Activated CD4-positive, CD25-positive, alpha-beta regulatory T cell treated with anti-CD3 and anti-CD28 coated beads, Interleukin-2, amount 50 U/mL, for 16 hours (primary cell): ENCODE data around the gene TXN2.
A peak's percentile ranks its signal among the peaks of the same experiment; 100 is the strongest.

ENCODE experiments used
- DNase-seq: peaks from one replicate; pipeline ENCODE4 v3.0.0-alpha.2; 2020; ENCODE audit warnings: low read depth, low spot score

TXN2 gene

GRCh38 chr22:36486619-36487384, 5.4 kb upstream of the TXN2 start:
- peak; percentile 44 for DNase-seq

GRCh38 chr22:36480941-36481392, 473 bp downstream of the TXN2 start:
- DNase-seq = no peak

- DNase-seq = no peak
Measured at GRCh38 chr22:36478966-36479365, 2.5 kb downstream of the TXN2 start.

GRCh38 chr22:36475341-36475740, 6.1 kb downstream of the TXN2 start:
- no peak for DNase-seq

GRCh38 chr22:36472689-36473088, 8.8 kb downstream of the TXN2 start:
- DNase-seq = no peak

GRCh38 chr22:36471341-36471821, 10.1 kb downstream of the TXN2 start:
- no peak for DNase-seq

GRCh38 chr22:36470994-36471331, 10.5 kb downstream of the TXN2 start:
- no peak for DNase-seq

GRCh38 chr22:36470162-36470993, 11.1 kb downstream of the TXN2 start:
- DNase-seq = peak; percentile 77

- no peak for DNase-seq
Measured at GRCh38 chr22:36469094-36469710, 12.2 kb downstream of the TXN2 start.

- DNase-seq = no peak
Measured at GRCh38 chr22:36467946-36468345, 13.5 kb downstream of the TXN2 start.

- DNase-seq = no peak
Measured at GRCh38 chr22:36467042-36467810, 14.2 kb downstream of the TXN2 start.

GRCh38 chr22:36466258-36466657, 15.2 kb downstream of the TXN2 start:
- DNase-seq = no peak

GRCh38 chr22:36465232-36466021, 16.0 kb downstream of the TXN2 start:
- no peak for DNase-seq

GRCh38 chr22:36464715-36465231, 16.7 kb downstream of the TXN2 start:
- DNase-seq = no peak

- DNase-seq = no peak
Measured at GRCh38 chr22:36463783-36464184, 17.7 kb downstream of the TXN2 start.

- no peak for DNase-seq
Measured at GRCh38 chr22:36461665-36462649, 19.5 kb downstream of the TXN2 start.

GRCh38 chr22:36460202-36460601, 21.2 kb downstream of the TXN2 start:
- no peak for DNase-seq

GRCh38 chr22:36457688-36458450, 23.6 kb downstream of the TXN2 start:
- DNase-seq = no peak

GRCh38 chr22:36456464-36456845, 25.0 kb downstream of the TXN2 start:
- DNase-seq = no peak
